HUES48 (cell line): ENCODE results near the gene ENPP4.

Experiments used
- H3K27ac ChIP-seq: one replicate; pipeline ENCODE4 v1.7.0; 2013; ENCODE audit warnings: low read depth, low read length, inconsistent platforms
- H3K27me3 ChIP-seq: 2 replicates; pipeline ENCODE4 v1.6.1; 2013; ENCODE audit warnings: mild to moderate bottlenecking, low read length; ENCODE audit not compliant: control insufficient read depth, insufficient read depth
- H3K36me3 ChIP-seq: 2 replicates; pipeline ENCODE4 v1.6.1; 2013; ENCODE audit warnings: low read length; ENCODE audit not compliant: control insufficient read depth, insufficient read depth
- H3K4me1 ChIP-seq: 2 replicates; pipeline ENCODE4 v1.6.1; 2013; ENCODE audit warnings: mild to moderate bottlenecking, low read length; ENCODE audit not compliant: control insufficient read depth, insufficient read depth
- H3K4me3 ChIP-seq: 2 replicates; pipeline ENCODE4 v1.5.1; 2013; ENCODE audit warnings: mild to moderate bottlenecking, low read depth, low read length
- H3K9ac ChIP-seq: 2 replicates; pipeline ENCODE4 v1.6.1; 2013; ENCODE audit warnings: mild to moderate bottlenecking, low read depth, low read length, moderate library complexity
- H3K9me3 ChIP-seq: 2 replicates; pipeline ENCODE4 v1.6.1; 2013; ENCODE audit warnings: low read length; ENCODE audit not compliant: control insufficient read depth, insufficient read depth

ENPP4 gene

DNA sequence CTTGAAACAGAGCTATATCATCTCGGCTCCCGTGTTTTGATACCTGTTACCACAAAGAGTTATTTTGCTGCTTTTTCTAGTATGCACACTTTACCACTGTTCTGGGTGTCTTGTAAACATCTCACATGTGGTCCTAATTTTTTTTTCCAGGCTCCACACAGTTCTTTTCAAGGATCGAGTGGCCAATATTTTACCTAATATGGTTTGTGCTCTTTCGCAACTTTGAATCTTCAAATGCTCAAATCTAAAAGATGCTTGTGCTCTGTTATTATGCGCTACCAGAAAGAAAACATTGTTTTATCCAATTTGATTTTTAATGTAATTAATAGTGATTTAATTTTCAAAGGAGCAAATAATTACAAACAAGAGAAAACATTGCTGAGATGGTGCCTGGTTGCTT is 30.3 kb downstream of the ENPP4 start:
- H3K9me3 ChIP-seq = no peaks in the 10 kb centered on the region
- peaks cover 20% of the 10 kb centered on the region for H3K36me3 ChIP-seq
- no peak overlapping the region for H3K9ac ChIP-seq
- peaks cover 2% of the 10 kb centered on the region; the same call in 1 of the 2 replicates for H3K4me1 ChIP-seq
- H3K27ac ChIP-seq = no peak overlapping the region
- no peak overlapping the region for H3K4me3 ChIP-seq
- H3K27me3 ChIP-seq = no peaks in the 10 kb centered on the region

DNA sequence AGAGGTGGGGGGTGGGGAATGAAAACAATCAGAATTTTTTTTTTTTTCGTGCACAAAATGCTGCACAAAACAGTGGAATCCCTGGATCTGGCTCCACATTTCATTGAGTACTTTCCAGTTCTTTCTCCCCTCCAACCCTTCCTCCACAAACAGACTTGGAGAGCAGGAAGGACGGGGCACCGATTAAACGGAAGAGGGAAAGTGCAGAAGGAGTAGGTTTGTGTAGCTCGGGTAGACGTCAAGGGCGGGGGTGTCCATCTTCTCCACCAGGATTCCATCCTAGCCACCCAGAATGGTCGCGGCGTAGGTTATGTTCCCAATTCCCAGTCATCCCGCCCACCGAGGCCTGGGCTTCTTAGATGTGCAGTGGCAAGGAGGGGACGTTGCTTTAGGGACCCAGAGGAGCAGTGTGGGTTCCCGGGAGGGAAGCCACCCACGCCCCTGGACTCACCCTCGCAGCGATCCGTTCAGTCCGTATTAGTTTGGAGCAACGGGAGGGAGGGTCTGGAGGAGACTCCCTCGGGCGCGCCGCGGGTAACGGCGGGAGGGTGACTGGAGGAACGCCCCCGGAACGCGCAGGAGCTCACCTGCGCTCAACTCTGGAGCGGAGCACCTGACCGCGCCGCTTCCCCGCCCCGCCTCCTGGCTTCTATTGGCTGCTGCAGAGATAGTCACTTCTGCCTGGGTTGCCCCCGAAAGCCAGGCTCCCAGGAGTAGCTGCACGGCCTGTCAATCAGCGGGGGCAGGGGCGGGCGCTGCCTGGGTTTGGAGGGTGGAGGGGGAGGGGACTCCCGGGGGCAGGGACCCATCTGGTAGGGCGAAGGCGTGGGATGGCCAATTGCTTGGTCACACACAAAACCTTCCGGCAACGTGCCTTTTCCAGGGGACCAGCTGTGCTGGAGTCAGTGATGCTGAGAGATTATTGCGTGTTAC is 40.8 kb downstream of the ENPP4 start, which contains the start of gene ENPP5:
Gene ENPP5, minus strand, starts transcription at position 624 of the 933 bp plus-strand sequence. CDS start 2,718 bp downstream, outside the sequence.
- Histone ChIP-seq H3K9ac (peak within 1 kb of the TSS; percentile 79), H3K4me3 (peak within 1 kb of the TSS; percentile 99), H3K9me3 (no peaks in the 10 kb centered on the region), H3K27me3 (no peaks in the 10 kb centered on the region), H3K27ac (peak within 1 kb of the TSS; percentile 65), H3K4me1 (peaks cover 12% of the 10 kb centered on the region), H3K36me3 (peaks cover 10% of the 10 kb centered on the region)

DNA sequence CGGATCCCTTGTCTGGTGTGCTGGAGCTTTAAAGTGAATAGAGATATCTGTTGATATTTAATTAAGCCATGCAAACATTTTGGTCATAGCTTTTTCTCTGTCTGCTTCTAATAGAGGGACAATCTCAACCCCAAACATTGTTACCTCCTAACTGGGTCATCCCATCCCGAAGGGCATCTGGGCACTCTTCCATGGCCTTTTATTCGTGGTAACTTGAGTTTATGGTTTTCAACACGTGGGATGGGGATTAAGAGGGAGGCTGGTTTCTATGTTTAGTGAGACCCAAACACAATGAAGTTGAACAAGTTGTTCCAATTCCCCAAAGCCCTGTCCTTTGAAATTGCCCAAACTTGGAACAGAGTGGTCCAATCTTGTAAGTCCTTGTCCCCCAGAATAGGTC is 42.4 kb downstream of the ENPP4 start:
- H3K9ac ChIP-seq = no peak overlapping the region
- H3K4me1 ChIP-seq = peaks cover 12% of the 10 kb centered on the region
- no peak overlapping the region for H3K4me3 ChIP-seq
- no peaks in the 10 kb centered on the region for H3K9me3 ChIP-seq
- no peak overlapping the region for H3K27ac ChIP-seq
- H3K36me3 ChIP-seq = peaks cover 7% of the 10 kb centered on the region
- no peaks in the 10 kb centered on the region for H3K27me3 ChIP-seq

DNA sequence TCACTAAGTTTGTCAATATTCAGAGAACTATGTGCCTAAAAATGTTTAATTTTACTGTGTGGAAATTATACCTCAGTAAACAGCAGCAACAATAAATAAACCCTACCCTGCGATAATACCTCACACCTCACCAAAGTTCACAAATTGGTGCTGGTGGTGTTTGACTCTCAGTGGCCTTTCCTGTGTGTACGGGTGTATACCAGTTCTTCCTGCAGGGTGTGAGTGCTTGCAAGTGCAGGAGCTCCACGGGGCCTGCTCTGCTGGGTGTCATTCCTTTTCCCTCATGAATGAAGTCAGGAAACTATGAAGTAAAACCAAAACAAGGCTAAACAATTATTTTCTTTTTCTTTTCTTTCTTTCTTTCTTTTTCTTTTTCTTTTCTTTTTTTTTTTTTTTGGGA is 45.1 kb downstream of the ENPP4 start:
- peaks cover 9% of the 10 kb centered on the region for H3K4me1 ChIP-seq
- no peak overlapping the region for H3K27ac ChIP-seq
- H3K9ac ChIP-seq = no peak overlapping the region
- H3K27me3 ChIP-seq = no peaks in the 10 kb centered on the region
- H3K9me3 ChIP-seq = no peaks in the 10 kb centered on the region
- H3K36me3 ChIP-seq = no peaks in the 10 kb centered on the region
- no peak overlapping the region for H3K4me3 ChIP-seq

DNA sequence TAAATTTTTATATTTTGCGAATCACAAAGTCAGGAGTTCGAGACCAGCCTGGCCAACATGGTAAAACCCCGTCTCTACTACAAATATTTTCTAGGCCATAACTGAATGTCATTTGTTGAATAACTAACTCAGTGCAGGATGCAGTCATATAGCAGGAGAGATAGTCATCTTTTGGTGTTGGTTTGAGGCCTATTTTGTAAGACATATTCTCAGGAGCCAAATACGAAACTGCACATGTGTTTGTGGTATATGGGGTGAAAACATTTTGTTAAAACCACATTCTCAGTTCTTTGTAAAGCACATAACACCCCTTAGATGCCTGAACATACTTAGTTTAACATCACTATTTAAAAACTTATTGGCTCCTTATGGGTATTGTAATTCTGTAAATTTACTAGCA is 45.7 kb downstream of the ENPP4 start:
- no peak overlapping the region for H3K4me3 ChIP-seq
- H3K36me3 ChIP-seq = no peaks in the 10 kb centered on the region
- peaks cover 5% of the 10 kb centered on the region; the same call in 1 of the 2 replicates for H3K4me1 ChIP-seq
- no peak overlapping the region for H3K9ac ChIP-seq
- no peak overlapping the region for H3K27ac ChIP-seq
- no peaks in the 10 kb centered on the region for H3K9me3 ChIP-seq
- H3K27me3 ChIP-seq = no peaks in the 10 kb centered on the region

DNA sequence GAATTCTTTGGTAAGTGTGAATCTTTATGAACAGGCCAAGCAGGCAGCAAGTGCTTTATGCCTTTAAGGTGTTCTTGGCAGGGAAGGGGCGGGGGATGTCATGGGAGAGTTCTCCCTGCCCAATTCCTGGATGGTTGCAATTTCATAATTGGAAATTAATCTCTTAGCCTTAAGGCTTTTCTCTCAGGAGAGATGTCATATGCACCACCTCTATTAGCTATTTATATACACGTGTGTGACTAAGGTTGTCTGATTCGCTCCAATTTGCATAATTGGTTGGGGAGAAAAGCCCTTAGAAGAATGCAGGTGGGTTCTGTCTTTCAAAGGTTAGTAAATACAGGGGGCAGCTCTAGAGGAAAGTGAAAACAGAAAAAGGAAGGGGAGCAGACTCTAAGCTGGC is 46.2 kb downstream of the ENPP4 start:
- Histone ChIP-seq H3K27ac (no peak overlapping the region), H3K9ac (no peak overlapping the region), H3K4me1 (peaks cover 5% of the 10 kb centered on the region; the same call in 1 of the 2 replicates), H3K36me3 (no peaks in the 10 kb centered on the region), H3K4me3 (no peak overlapping the region), H3K9me3 (no peaks in the 10 kb centered on the region), H3K27me3 (no peaks in the 10 kb centered on the region)

DNA sequence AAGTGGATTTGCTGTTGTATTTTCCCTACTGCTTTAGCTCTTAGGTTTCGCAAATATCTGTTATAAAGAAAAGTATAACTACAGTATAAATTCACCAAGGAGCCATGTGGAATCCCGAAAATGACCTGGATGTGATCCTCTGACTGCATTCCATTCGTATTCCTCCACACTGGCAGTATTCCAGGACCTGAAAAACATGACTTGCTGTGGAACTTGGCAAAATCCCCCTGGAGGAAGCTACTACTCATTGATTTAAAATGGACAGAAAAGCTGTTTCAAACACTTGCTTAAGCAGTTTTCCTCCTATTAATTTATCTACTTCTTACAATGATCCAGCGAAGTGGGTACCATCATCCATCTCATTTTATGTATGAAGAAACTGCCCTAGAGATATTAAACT is 54.3 kb downstream of the ENPP4 start:
- Histone ChIP-seq H3K27ac (no peak overlapping the region), H3K27me3 (no peaks in the 10 kb centered on the region), H3K4me1 (no peaks in the 10 kb centered on the region), H3K9ac (no peak overlapping the region), H3K4me3 (no peak overlapping the region), H3K9me3 (no peaks in the 10 kb centered on the region), H3K36me3 (no peaks in the 10 kb centered on the region)

DNA sequence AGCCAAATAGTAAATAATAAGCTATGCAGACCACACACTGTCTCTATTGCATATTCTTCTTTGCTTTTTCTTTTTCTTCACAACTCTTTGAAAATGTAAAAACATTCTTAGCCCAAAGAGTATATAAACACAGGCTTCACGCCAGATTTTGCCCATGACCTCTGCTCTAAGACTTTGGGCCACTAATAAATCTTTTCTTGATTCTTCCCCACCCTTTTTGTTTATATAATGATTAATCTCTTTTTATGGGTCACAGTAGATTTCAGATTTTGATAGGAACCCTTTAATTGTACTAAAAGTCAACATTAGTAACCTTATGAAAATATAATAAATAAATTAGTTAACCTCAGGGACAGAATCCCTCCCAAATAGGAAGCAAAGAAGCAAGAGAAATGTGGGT is 56.8 kb downstream of the ENPP4 start:
- Histone ChIP-seq H3K27ac (no peak overlapping the region), H3K27me3 (no peaks in the 10 kb centered on the region), H3K4me3 (no peak overlapping the region), H3K4me1 (no peaks in the 10 kb centered on the region), H3K9ac (no peak overlapping the region), H3K9me3 (no peaks in the 10 kb centered on the region), H3K36me3 (no peaks in the 10 kb centered on the region)

DNA sequence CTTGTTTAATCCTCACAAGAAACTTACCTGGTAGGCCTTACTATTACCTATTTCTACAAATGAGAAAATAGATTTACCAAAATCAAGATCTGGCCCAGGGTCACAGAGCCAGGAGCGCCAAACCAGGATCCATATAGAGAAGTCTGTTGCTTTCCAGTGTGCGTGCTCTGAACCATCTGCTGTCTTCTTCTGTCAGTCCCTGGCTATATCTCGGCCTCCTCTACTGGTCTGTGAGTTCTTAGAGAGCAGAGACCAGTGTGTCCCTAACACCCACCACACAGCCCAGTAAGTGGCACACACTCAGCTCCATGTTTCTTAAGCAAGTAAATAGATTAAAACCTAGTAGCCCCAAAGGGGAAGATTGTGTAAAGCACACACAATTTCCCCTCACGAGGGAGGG is 59.9 kb downstream of the ENPP4 start:
- H3K4me1 ChIP-seq = no peaks in the 10 kb centered on the region
- no peak overlapping the region for H3K27ac ChIP-seq
- H3K36me3 ChIP-seq = no peaks in the 10 kb centered on the region
- H3K9me3 ChIP-seq = no peaks in the 10 kb centered on the region
- no peaks in the 10 kb centered on the region for H3K27me3 ChIP-seq
- no peak overlapping the region for H3K4me3 ChIP-seq
- H3K9ac ChIP-seq = no peak overlapping the region

DNA sequence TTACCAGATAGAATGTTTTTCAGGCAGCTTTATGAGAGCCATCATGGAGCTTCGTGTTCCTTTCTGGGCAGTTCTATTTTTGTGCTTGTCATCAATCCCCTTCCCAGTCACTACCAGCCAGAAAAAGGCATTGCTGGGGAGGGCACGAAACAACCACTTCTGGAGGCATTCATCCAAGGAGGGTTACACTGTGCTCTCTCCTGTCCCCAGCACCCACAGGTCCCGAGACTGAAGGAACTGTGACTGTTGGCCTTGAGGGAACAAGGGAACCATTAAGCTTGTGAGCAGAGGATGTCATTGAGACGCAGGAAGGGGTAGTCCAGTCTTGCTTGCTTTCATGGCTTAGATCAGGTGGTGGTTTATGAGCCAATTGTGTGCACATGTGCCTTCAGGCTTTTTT is 61.1 kb downstream of the ENPP4 start:
- no peak overlapping the region for H3K27ac ChIP-seq
- H3K27me3 ChIP-seq = no peaks in the 10 kb centered on the region

DNA sequence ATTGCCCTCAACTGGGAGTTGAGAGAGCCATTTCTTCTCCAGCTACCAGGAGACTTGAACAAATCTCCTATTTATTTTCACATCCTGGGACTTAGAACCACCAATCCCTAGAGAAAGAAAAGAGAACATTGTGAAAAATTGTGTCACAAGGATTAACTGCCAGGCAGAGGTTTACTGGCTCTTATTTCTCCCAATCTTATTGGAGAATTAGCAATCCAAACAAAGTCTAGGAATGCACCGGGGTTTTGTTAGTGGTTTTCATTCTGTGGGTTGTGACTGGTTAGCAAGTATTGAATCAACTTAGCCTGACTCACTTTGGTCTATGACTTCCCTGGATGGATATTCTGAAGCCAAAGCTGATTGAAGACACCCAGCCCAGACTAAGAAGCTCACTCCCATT is 62.2 kb downstream of the ENPP4 start:
- Histone ChIP-seq H3K4me1 (no peaks in the 10 kb centered on the region), H3K36me3 (no peaks in the 10 kb centered on the region), H3K27ac (no peak overlapping the region), H3K9ac (no peak overlapping the region), H3K9me3 (peaks cover 4% of the 10 kb centered on the region; the same call in 1 of the 2 replicates), H3K4me3 (no peak overlapping the region), H3K27me3 (no peaks in the 10 kb centered on the region)

More for the DNA sequence above, 61.1 kb downstream of the ENPP4 start:
- H3K36me3 ChIP-seq = no peaks in the 10 kb centered on the region
- H3K9ac ChIP-seq = no peak overlapping the region
- no peak overlapping the region for H3K4me3 ChIP-seq
- no peaks in the 10 kb centered on the region for H3K9me3 ChIP-seq
- no peaks in the 10 kb centered on the region for H3K4me1 ChIP-seq
